Keratinocyte (primary cell): ENCODE results near the gene MYO1E. TPM values are rescaled to one million over a fixed set of nuclear protein-coding genes. Genes with fewer than 3 reads are reported as not detected.

Source experiments
- DNase-seq: peaks from one replicate; pipeline ENCODE4 v3.0.0-alpha.2; 2011; ENCODE audit warnings: low read depth, missing footprints, low spot score
- FAIRE-seq: peaks from 2 replicates; lab custom pipeline; 2011; peaks lifted over from hg19 to GRCh38; lab: Jason Lieb, UNC
- H2AFZ ChIP-seq: 2 replicates; pipeline ENCODE4 v1.6.0; 2012; ENCODE audit warnings: low read length, control low read depth, inconsistent platforms; ENCODE audit not compliant: control insufficient read depth
- H3K27ac ChIP-seq: 2 replicates; pipeline ENCODE4 v1.5.1; 2011; ENCODE audit warnings: low read length; ENCODE audit not compliant: control insufficient read depth, insufficient read depth
- H3K27me3 ChIP-seq: 3 replicates; pipeline ENCODE4 v1.6.0; 2011; ENCODE audit warnings: low read length; ENCODE audit not compliant: control insufficient read depth, insufficient read depth; ENCODE audit errors: extremely low read depth
- H3K36me3 ChIP-seq, 2 experiments: 2 replicates in 1 of 2; 3 replicates in 1 of 2; pipeline ENCODE4 v1.5.1; 2011; ENCODE audit warnings: low read length in 2 of 2, mild to moderate bottlenecking in 1 of 2; ENCODE audit not compliant: control insufficient read depth in 2 of 2, insufficient read depth in 2 of 2; ENCODE audit errors: extremely low read depth in 1 of 2
- H3K4me1 ChIP-seq: 3 replicates; pipeline ENCODE4 v1.5.1; 2011; ENCODE audit warnings: low read length; ENCODE audit not compliant: control insufficient read depth, insufficient read depth; ENCODE audit errors: extremely low read depth
- H3K4me2 ChIP-seq: 3 replicates; pipeline ENCODE4 v1.6.0; 2011; ENCODE audit warnings: low read depth, low read length; ENCODE audit not compliant: control insufficient read depth, insufficient read depth; ENCODE audit errors: extremely low read depth
- H3K4me3 ChIP-seq, 3 experiments: fragments of 200-600 bp in 1 of 3; sonication (generic) in 1 of 3; 2 replicates in 2 of 3; 3 replicates in 1 of 3; pipeline ENCODE4 v1.5.1; 2011 to 2016; ENCODE audit warnings: low read length in 3 of 3, mild to moderate bottlenecking in 3 of 3, control low read depth in 2 of 3, inconsistent platforms in 1 of 3, low read depth in 1 of 3, mixed read lengths in 1 of 3, mixed run types in 1 of 3, moderate library complexity in 1 of 3; ENCODE audit not compliant: control insufficient read depth in 2 of 3, insufficient read depth in 2 of 3; ENCODE audit errors: extremely low read depth in 1 of 3
- H3K79me2 ChIP-seq: 2 replicates; pipeline ENCODE4 v1.6.0; 2012; ENCODE audit warnings: low read length; ENCODE audit not compliant: control insufficient read depth, insufficient read depth
- H3K9ac ChIP-seq: 3 replicates; pipeline ENCODE4 v1.6.0; 2011; ENCODE audit warnings: low read length; ENCODE audit not compliant: control insufficient read depth, insufficient read depth; ENCODE audit errors: extremely low read depth
- H3K9me1 ChIP-seq: 3 replicates; pipeline ENCODE4 v1.6.0; 2011; ENCODE audit warnings: low read length; ENCODE audit not compliant: control insufficient read depth, insufficient read depth; ENCODE audit errors: extremely low read depth
- H3K9me3 ChIP-seq: 2 replicates; pipeline ENCODE4 v1.5.1; 2012; ENCODE audit warnings: low read depth, low read length; ENCODE audit not compliant: control insufficient read depth
- H4K20me1 ChIP-seq: 3 replicates; pipeline ENCODE4 v1.6.0; 2011; ENCODE audit warnings: low read length; ENCODE audit not compliant: control insufficient read depth, insufficient read depth; ENCODE audit errors: extremely low read depth
- CTCF ChIP-seq, 3 experiments: IDR thresholded peaks in 1 of 3; conservative IDR thresholded peaks in 1 of 3; optimal IDR thresholded peaks in 1 of 3; 2 replicates in 2 of 3; 3 replicates in 1 of 3; pipeline versions ENCODE3 to v1.5.1; 2011; ENCODE audit warnings: low read length in 3 of 3, mild to moderate bottlenecking in 3 of 3, moderate library complexity in 2 of 3, control low read depth in 1 of 3, inconsistent platforms in 1 of 3; ENCODE audit not compliant: insufficient read depth in 2 of 3; ENCODE audit errors: extremely low read depth in 1 of 3
- EZH2 ChIP-seq: IDR thresholded peaks from one replicate; pipeline ENCODE4 v1.6.1; 2012; ENCODE audit warnings: inconsistent platforms, mild to moderate bottlenecking, low read length, moderate library complexity
- dilution Hi-C: fragments of 300-500 bp; cut with MboI; formaldehyde crosslinking; loops from one replicate; pipeline ENCODE4 v1.7.0; 2020; ENCODE audit warnings: low sequenced_read_pairs; ENCODE audit not compliant: extremely low pct_ligation_motif_present
- polyA plus RNA-seq, 5 experiments: library from polyadenylated mRNA; depleted of rRNA in 3 of 5; stranded (reverse) in 3 of 5; stranded (forward) in 1 of 5; unstranded in 1 of 5; fragments of >200 nt; gene quantifications; 1 replicate in 1 of 5; 2 replicates in 3 of 5; 3 replicates in 1 of 5; pipeline versions ENCODE4 v1.2.1 to v1.2.3, GENCODE V29; 2011 to 2012; ENCODE audit warnings: missing spikeins in 2 of 5, low read depth in 1 of 5, low replicate concordance in 1 of 5

Gene MYO1E
- polyA plus RNA-seq, 1 donor (not counting 4 experiments of a cell fraction or from before 2014, with no cell fraction given), result 213 TPM

GRCh38 chr15:59180945-59181600, 191.6 kb downstream of the MYO1E start:
- FAIRE-seq, result no peak
- Histone ChIP-seq H3K79me2 (no peaks in the 10 kb centered on the region), H3K4me3 (no peak overlapping the region), H2AFZ (no peak overlapping the region), H3K9me1 (no peaks in the 10 kb centered on the region), H4K20me1 (no peaks in the 10 kb centered on the region), H3K36me3 (peaks cover 27 to 34% of the 10 kb centered on the region in 2 experiments), H3K4me1 (peaks cover 6% of the 10 kb centered on the region), H3K9me3 (no peaks in the 10 kb centered on the region), H3K27ac (no peak overlapping the region), H3K9ac (no peak overlapping the region), H3K27me3 (no peaks in the 10 kb centered on the region), H3K4me2 (no peak overlapping the region)
- TF ChIP-seq EZH2 (no peak), CTCF (optimal IDR thresholded peaks at IDR 0.05 in 1 of 3, IDR thresholded peaks at IDR 0.05 in 1 of 3, conservative IDR thresholded peaks at IDR 0.05 in 1 of 3; ENCODE audit: extremely low read depth in 1 of 3, insufficient read depth in 2 of 3, low read length in 3 of 3) (no peak)
- no peak for DNase-seq
- dilution Hi-C loops, result no loop called here

DNA sequence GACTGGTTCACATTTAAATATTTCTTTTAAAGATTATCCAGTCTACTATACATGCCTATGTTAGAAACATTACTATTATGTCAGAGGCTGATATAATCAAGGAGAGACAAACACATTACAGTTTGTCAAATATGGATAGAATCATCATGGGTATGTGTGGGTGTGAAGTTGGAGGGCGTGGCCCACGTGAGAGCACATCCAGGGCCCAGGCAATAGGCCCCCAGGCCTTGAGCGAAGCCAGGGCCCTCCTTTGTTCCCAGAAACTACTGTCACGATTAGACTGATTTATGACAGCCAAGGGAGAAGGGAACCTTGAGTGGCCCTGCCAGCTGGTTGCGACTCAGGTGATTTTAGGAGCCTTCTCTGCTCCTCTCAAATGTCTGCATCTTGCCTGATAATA, 193.0 kb downstream of the MYO1E start:
- Histone ChIP-seq H3K9me3 (no peaks in the 10 kb centered on the region), H3K27ac (no peak overlapping the region), H3K9ac (no peak overlapping the region), H3K4me1 (peaks cover 19% of the 10 kb centered on the region), H3K36me3 (peaks cover 23 to 37% of the 10 kb centered on the region in 2 experiments), H3K9me1 (no peaks in the 10 kb centered on the region), H4K20me1 (no peaks in the 10 kb centered on the region), H3K27me3 (no peaks in the 10 kb centered on the region), H3K79me2 (no peaks in the 10 kb centered on the region), H3K4me3 (no peak overlapping the region), H3K4me2 (no peak overlapping the region), H2AFZ (no peak overlapping the region)
- DNase-seq, result no peak
- no peak for FAIRE-seq
- dilution Hi-C loops, result no loop called here
- TF ChIP-seq CTCF (optimal IDR thresholded peaks at IDR 0.05 in 1 of 3, IDR thresholded peaks at IDR 0.05 in 1 of 3, conservative IDR thresholded peaks at IDR 0.05 in 1 of 3; ENCODE audit: extremely low read depth in 1 of 3, insufficient read depth in 2 of 3, low read length in 3 of 3) (no peak), EZH2 (no peak)
